Stimulated activated CD4-positive, alpha-beta T cell treated with anti-CD3 and anti-CD28 coated beads, Interleukin-1b, Interleukin-23, amount 100 ng/mL, for 4 hours (primary cell): Measurements from ENCODE around the gene EPOP.

Experiments
- DNase-seq, 2 donors: peaks; one replicate each; pipeline ENCODE4 v3.0.0-alpha.2; 2020; ENCODE audit warnings: low read depth in 2 of 2

The EPOP gene

DNA sequence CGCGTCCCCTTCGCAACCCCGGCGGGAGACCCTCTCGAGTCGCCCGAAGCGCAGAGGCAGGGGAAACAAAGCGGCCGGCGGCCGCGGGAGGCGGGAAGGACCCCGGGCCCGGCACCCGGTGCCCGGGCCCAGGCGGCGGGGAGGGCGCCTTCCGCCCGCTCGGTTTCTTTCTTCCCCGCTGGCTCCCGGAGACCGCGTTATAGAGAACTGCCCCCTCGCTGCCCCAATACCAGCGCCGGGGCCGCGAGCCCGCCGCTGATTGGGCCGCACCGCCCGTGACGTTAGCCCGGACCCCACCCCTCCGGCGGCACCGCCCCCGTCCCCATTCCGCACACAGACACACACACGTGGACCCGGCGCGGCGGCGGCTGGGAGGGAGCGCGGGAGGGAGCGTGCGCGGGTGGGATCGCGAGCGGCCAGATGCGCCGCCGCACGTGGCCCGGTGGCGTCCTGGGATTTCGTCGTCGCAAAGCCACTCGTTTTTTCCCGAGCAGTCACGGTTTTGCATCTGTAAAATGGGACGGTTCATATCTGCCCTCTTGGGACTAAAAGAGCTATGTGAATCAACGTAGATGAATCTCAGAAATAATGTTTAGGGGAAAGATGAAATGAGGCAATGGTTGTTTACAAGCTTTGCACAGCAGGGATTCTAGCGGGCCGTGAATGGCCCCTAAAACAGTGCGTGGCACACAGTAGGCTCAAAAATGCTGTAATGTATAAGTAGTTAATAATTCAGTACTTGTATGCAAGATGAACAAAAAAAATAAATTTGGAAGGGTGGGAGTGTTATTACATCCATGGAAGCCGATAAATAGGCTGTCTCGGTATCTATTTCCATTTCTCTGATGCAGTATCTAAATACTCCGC lies at the start of gene EPOP:
Gene EPOP, minus strand, starts transcription at position 209 of the 867 bp plus-strand sequence. CDS start 462 bp downstream, outside the sequence.
- peak; percentile 90 to 94 for DNase-seq

GRCh38 chr17:38721802-38722201 lies 47.0 kb upstream of the EPOP start:
- DNase-seq = no peak

DNA sequence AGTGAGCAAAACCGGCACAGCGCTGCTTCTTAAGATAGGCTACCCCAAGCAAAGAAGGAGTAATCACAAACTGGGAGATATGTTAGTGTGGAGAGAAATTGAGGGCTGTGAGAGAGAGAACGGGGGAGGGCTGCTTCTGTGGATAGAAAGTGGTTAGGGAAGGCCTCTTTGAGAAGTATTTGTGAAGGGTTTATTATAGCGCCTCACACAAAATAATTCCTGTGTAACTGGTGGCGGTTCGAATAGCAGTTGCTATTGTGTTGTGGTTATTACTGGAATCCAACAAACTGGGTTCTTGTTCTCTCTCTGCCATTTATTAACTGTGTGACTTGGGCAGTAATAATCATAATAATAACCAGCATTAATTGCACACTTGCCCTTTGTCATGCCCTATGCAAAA lies 46.2 kb upstream of the EPOP start:
- no peak for DNase-seq

DNA sequence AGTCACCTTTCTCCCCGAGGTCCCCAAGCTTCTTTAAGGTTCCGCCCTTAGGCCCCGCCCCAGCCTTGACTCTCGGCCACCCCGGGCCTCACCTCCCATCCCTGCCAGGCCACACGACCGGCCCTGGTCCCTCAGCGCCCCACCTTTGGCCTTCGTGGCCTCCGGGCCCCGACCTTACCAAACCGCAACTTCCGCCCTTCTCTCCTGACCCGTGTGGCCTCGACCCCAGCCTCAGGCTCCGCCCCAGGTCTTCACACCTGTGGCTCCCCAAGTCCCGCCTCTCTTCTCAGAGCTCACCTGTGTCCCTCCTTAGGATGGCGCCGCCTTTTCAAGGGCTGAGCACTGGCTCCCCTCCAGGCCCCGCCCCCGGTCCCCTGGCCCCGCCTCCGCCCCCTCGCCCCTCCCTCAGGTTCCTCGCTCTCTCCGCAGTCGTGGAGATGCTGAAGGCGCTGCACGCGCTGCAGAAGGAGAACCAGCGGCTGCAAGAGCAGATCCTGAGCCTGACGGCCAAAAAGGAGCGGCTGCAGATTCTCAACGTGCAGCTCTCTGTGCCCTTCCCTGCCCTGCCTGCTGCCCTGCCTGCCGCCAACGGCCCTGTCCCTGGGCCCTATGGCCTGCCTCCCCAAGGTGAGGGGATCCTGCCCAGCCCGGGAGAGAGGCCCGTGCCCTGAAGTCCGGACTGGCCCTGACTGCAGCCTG lies 45.3 kb upstream of the EPOP start:
- DNase-seq = no peak

GRCh38 chr17:38719289-38719942 lies 44.7 kb upstream of the EPOP start:
- DNase-seq = no peak

DNA sequence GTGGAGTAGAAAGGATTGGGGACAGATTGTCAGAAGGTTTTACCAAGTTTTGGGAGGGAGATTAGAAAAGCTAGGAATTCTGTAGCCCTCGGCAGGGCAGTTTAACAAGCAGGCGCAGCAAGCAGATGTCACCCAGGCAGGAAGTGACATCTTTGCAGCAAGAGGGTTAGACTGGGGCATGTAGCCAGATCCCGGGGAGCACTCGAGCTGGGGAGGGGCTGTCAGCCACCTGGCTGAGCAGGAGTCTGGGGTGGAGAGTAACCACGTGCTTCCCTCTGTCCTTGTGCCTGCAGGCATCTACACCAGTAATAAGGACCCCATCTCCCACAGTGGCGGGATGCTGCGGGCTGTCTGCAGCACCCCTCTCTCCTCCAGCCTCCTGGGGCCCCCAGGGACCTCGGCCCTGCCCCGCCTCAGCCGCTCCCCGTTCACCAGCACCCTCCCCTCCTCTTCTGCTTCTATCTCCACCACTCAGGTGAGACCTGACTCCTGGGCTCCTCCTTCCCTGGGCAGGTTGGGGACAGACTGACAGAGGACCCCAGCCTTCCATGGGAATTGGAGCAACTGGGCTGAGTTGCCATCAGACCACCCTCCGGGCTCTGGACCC lies 42.5 kb upstream of the EPOP start:
- DNase-seq = no peak

DNA sequence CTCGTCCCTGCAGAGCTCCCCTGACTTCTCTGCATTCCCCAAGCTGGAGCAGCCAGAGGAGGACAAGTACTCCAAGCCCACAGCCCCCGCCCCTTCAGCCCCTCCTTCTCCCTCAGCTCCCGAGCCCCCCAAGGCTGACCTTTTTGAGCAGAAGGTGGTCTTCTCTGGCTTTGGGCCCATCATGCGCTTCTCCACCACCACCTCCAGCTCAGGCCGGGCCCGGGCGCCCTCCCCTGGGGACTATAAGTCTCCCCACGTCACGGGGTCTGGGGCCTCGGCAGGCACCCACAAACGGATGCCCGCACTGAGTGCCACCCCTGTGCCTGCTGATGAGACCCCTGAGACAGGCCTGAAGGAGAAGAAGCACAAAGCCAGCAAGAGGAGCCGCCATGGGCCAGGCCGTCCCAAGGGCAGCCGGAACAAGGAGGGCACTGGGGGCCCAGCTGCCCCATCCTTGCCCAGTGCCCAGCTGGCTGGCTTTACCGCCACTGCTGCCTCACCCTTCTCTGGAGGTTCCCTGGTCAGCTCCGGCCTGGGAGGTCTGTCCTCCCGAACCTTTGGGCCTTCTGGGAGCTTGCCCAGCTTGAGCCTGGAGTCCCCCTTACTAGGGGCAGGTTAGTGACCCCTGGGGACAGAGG lies 41.7 kb upstream of the EPOP start:
- DNase-seq = no peak

GRCh38 chr17:38715216-38715943 lies 40.6 kb upstream of the EPOP start:
- DNase-seq = no peak

GRCh38 chr17:38713456-38714075 lies 38.8 kb upstream of the EPOP start:
- no peak for DNase-seq

GRCh38 chr17:38712593-38712992 lies 37.8 kb upstream of the EPOP start:
- no peak for DNase-seq

DNA sequence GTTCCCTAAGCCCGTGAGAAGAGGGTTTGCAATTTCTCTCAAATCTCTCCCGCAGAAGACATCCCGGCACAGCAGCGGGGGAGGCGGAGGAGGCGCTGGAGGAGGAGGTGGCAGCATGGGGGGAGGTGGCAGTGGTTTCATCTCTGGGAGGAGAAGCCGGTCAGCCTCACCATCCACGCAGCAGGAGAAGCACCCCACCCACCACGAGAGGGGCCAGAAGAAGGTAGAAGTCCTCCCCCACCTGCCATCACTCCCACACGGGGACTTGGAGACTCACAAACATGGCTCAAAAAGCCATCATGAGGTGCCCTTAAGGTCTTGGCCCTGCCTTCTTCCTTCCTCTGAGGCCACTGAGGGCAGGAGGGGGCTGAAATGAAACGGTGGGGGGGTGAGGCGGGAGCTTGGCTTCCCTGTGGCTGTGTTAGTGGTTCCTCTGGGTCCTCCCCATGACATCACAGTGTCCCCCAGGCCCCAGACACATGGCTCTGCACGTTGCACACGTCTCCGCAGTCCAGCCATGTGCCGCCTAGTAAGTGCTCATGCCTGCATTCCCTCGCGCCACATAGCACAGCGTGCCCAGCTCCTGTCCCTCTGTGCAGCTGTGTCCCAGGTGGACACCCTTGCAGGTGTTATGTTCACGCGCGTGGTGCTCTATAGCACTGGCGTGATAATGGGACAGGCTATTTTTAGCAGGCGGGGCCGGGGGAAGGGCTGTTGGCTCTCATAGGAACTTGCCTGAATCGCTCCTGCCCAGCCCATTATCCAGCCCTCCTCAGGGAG lies 37.2 kb upstream of the EPOP start:
- no peak for DNase-seq

DNA sequence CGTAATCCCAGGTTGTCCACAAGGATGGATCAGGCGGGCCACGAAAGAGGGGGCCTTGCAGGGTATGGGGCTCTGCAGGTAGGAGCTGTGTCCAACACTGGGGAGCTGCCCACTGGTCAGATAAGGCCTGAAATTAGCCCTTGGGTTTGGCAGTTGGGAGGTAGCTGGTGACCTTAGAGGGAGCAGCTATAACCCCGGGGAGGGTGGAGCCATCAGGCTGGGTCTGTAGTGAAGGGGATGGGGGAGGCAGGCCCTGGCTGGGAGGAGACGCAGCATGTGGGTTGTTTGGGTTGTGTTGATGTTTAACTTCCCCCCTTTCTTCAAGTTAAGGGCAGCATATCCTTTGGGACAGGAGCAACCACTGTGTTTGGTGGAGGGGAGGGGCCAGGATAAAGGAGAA lies 36.2 kb upstream of the EPOP start:
- no peak for DNase-seq

- DNase-seq = no peak
These were observed 35.8 kb upstream of the EPOP start for GRCh38 chr17:38710604-38710962.

DNA sequence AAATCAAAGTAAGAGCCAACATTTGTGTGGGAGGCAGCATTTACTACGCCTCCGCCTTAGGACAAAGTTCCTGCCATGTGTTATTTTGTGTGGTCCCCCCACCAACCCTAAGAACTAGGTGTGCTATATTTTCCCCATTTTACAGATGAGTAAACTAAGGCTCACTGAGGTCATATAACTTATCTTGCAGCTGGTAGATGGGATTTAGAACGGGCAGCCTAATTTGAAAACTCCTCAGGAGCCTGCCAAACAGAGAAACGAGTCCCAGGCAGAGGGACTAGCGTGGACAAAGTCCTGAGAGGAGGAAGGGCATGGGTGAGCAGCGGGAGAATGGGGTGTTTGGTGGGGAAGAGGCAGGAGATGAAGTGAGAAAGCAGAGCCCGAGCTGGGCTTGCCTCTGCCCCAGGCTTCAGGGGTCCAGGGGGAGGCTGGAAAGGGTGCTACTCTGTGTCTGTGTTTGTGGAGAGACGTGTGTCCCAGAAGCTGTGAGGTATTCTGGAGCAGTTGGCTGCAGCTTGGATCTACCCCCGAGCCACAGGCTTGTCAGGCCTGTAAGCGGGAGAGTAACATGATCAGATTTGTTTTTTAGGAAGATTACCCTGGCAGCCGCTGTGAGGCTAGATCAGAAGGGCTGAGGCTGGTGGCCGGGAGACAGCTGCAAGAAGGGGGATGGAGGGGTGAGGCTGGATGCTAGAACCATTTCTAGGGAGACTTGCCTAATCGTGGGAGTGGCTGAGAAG lies 35.3 kb upstream of the EPOP start:
- no peak for DNase-seq

DNA sequence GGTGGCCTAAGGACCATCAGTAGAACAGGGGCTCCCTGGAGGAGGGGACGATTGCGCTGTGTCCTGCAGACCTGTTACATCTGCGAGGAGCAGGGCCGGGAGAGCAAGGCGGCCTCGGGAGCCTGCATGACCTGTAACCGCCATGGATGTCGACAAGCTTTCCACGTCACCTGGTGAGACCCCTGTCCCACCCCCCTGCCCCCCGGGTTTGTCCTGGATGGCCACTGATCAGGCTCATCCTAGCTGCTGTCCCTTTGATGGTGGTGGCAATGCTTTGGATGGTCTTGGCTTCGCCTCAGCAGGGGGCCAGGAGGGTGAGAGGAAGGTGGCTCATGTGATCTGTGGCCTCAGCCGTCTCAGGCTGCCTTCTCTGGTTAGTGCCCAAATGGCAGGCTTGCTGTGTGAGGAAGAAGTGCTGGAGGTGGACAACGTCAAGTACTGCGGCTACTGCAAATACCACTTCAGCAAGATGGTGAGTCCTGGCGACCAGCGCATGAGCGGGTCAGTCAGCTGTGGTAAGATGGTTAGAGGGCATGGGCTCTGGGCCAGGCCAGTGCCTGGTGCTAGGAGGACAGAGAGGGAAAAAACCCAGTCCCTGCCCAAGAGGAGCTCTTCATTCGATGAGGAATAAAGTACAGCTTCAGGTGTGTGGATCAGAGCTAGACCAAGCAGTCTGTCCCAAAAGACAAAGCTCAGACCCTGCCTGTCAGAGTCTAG lies 34.5 kb upstream of the EPOP start:
- no peak for DNase-seq

DNA sequence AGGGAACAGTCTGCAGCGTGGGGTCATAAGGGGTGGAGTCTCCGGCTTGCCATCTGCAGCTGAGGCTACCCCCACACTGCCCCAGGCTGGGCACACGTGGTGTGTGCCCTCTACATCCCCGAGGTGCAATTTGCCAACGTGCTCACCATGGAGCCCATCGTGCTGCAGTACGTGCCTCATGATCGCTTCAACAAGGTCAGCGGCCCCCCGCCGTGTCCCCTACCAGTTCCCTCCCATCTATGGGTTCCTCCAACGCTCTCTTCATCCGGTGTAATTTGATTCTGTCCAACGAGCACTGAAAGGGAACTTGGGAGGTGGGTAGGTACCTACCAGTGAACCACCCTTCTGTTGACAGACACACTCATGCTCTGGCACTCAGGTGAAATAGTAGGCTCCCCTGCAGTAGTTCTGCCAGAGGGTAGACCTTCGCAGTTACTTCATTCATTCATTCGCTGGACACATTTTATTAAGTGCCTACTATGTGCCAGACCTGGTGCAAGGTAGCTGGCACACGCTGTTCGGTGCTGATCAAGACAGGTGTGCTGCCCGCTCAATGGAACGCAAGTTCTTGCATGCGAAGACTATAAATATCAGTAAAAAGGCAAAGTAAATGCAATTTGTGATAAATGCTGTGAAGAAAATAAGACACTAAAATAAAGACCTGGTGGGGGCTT lies 33.1 kb upstream of the EPOP start:
- DNase-seq = no peak

DNA sequence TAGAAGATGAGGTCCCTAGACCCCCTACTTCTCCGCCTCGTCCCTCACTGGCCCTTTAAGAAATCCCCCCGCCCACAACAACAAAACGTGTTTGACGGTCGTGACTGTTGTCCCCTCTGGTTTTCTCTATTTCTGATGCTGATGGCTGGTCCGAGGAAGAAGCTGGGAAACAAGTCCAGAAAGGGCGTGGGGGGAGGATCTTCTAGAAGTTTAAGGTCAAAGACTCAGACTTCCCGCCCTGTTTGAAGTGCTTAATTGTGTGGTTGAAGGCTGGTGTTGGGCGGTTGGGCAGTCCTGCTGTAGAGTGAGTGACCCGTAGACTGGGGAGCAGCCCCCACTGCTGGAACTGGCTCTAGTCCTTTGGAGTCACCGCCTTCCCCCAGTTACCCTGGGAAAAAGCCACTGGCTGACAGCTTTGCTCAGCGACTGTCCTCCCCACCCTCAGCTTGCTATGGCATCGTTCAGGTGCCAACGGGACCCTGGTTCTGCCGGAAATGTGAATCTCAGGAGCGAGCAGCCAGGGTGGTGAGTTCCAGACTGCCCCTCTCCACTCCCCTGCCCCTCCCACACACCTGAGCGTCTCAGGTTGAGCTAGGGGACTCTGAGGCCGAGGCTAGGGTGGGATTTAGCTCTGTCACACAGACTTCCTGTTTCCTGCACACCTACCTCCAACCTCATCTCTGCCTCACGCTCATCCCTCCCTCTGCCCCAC lies 31.9 kb upstream of the EPOP start:
- DNase-seq = peak; percentile 32 to 48
